ENCODE measurements around the gene MEG3.

DNA sequence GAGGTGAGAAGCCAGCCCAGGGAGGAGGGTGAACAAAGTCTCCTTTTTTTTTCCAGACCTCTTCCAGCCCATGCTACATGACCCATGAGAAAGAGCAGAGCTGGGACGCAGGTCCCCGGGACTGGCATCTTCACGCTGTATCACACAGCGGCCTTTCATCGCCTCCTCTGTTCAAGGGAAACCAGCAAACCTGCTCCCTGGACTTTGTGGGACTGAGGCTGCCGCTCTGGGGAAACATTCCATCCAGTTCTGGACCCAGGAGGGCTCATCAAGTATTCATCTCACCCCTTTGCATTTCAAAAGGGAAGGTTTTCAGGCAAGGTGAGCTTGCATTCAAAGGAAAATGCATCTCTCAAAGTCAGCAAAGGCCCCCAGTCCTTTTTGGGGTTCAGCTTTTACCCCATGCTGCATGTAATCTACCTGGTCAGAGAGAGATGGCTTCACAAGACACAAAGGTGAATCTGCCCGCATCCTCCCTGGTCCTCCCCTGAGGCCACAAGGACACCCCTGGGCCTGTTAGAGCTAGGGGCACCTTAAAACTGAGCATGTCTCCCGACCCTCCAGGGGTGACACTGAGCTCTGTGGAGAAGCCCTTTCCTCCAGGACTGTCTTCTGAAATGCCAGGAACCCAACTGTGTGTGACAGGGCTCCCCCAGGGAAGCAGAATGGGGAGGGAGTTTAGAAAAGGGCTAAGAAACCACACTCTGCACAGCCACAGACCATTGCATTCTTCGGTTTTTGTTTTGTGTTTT, 21.2 kb upstream of the MEG3 start:
- TF ChIP-seq, protein P1, sequence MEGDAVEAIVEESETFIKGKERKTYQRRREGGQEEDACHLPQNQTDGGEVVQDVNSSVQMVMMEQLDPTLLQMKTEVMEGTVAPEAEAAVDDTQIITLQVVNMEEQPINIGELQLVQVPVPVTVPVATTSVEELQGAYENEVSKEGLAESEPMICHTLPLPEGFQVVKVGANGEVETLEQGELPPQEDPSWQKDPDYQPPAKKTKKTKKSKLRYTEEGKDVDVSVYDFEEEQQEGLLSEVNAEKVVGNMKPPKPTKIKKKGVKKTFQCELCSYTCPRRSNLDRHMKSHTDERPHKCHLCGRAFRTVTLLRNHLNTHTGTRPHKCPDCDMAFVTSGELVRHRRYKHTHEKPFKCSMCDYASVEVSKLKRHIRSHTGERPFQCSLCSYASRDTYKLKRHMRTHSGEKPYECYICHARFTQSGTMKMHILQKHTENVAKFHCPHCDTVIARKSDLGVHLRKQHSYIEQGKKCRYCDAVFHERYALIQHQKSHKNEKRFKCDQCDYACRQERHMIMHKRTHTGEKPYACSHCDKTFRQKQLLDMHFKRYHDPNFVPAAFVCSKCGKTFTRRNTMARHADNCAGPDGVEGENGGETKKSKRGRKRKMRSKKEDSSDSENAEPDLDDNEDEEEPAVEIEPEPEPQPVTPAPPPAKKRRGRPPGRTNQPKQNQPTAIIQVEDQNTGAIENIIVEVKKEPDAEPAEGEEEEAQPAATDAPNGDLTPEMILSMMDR (conservative IDR thresholded peaks at IDR 0.05; ENCODE audit: low read depth, low read length): no peak
- no peak for TF ChIP-seq FOS (IDR thresholded peaks at IDR 0.05; ENCODE audit: low read depth, low read length)
- TF ChIP-seq RAD21 (IDR thresholded peaks at IDR 0.05; ENCODE audit: low read length): no peak
- no peak for TF ChIP-seq RFX5 (IDR thresholded peaks at IDR 0.05; ENCODE audit: low read depth, low read length)
- TF ChIP-seq MAFK (IDR thresholded peaks at IDR 0.05; ENCODE audit: low read depth, low read length): no peak
- TF ChIP-seq, protein P2, sequence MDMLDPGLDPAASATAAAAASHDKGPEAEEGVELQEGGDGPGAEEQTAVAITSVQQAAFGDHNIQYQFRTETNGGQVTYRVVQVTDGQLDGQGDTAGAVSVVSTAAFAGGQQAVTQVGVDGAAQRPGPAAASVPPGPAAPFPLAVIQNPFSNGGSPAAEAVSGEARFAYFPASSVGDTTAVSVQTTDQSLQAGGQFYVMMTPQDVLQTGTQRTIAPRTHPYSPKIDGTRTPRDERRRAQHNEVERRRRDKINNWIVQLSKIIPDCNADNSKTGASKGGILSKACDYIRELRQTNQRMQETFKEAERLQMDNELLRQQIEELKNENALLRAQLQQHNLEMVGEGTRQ (IDR thresholded peaks at IDR 0.05; ENCODE audit: low read depth, low read length): no peak
- TF ChIP-seq NFE2L2 (IDR thresholded peaks at IDR 0.05; ENCODE audit: low read depth, low read length): no peak
- TF ChIP-seq, protein P3, sequence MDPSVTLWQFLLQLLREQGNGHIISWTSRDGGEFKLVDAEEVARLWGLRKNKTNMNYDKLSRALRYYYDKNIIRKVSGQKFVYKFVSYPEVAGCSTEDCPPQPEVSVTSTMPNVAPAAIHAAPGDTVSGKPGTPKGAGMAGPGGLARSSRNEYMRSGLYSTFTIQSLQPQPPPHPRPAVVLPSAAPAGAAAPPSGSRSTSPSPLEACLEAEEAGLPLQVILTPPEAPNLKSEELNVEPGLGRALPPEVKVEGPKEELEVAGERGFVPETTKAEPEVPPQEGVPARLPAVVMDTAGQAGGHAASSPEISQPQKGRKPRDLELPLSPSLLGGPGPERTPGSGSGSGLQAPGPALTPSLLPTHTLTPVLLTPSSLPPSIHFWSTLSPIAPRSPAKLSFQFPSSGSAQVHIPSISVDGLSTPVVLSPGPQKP (IDR thresholded peaks at IDR 0.05; ENCODE audit: borderline replicate concordance, low read depth, low read length): no peak
- no peak for TF ChIP-seq MXI1 (IDR thresholded peaks at IDR 0.05; ENCODE audit: borderline replicate concordance, low read depth, low read length)
- TF ChIP-seq POLR2A (IDR thresholded peaks at IDR 0.05; ENCODE audit: low read depth, low read length): no peak
